ENCODE data around the gene MUC2. TPM values are rescaled to one million over a fixed set of nuclear protein-coding genes. Genes with fewer than 3 reads are reported as not detected.

MUC2 gene
- total and polyA plus RNA-seq, 9 of the 15 experiments (the other 6 are each of a cell fraction or from before 2014, with no cell fraction given) = under 0.01 to 0.18 TPM; not detected in 7

DNA sequence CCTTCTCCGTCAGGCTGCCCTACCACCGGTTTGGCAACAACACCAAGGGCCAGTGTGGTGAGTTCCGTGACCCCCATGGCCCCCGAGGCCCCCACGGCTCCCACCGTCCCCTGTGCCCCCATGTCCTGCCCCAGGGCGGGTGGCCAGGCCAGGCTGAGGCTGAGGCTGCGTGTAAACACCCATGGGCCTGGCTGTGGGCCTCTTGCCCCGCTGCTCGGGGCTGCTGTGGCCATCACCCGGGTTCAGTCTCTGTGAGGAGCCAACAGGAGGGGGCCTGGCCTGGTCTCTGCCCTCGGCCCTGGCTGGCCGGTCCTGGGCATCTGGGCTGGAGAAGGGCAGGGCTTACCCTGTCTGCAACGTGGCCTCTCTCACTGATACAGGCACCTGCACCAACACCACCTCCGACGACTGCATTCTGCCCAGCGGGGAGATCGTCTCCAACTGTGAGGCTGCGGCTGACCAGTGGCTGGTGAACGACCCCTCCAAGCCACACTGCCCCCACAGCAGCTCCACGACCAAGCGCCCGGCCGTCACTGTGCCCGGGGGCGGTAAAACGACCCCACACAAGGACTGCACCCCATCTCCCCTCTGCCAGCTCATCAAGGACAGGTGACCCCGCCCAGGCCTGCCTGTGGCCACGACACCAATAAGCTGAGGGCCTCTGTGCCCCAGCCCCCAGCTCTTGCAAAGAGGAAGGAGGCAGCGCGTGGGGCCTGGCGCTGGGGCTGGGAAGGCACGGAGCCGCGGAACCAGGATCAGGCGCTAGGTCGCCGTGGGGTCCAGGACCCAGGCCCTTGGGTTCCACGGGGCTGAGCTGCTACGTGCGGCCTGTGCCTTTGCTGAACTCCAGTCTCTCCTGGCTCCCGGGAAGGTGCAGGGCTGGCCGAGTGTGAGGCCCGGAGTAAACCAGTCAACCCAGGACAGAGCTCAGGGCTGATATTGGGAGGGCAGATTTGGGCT, 29.0 kb downstream of the MUC2 start:
- Histone ChIP-seq H3K9me1 (ENCODE audit: control insufficient read depth, insufficient read depth, low read length) (no peaks in the 10 kb centered on the region), H3K9me3 (replicated peaks; ENCODE audit: control insufficient read depth, insufficient read depth, low read depth, low read length) (no peaks in the 10 kb centered on the region), H3K27ac (ENCODE audit: extremely low read depth, low read depth, low read length) (no peak overlapping the region), H4K20me1 (replicated peaks; ENCODE audit: control insufficient read depth, insufficient read depth, low read length) (no peaks in the 10 kb centered on the region), H2AFZ (ENCODE audit: low read depth, low read length) (no peak overlapping the region), H3K79me2 (ENCODE audit: control insufficient read depth, insufficient read depth, low read length) (no peaks in the 10 kb centered on the region), H3K9ac (ENCODE audit: insufficient read depth in 1 of 2, low read depth in 2 of 2, low read length in 2 of 2) (no peak overlapping the region; a peak in 1 of 4 replicates), H3K4me3 (no peak overlapping the region), H3K36me3 (ENCODE audit: control insufficient read depth, insufficient read depth, low read length) (no peaks in the 10 kb centered on the region), H3K4me2 (ENCODE audit: insufficient read depth, low read length) (no peak overlapping the region), H3K4me1 (replicated peaks in 1 of 2; ENCODE audit: control insufficient read depth in 2 of 2, insufficient read depth in 2 of 2, low read length in 2 of 2) (peaks cover 0 to 20% of the 10 kb centered on the region in 2 experiments; a peak in 2 of 5 replicates), H3K27me3 (ENCODE audit: control insufficient read depth in 2 of 2, insufficient read depth in 2 of 2, low read length in 2 of 2) (peaks cover 0 to 49% of the 10 kb centered on the region in 2 experiments; a peak in 2 of 5 replicates)
- DNase-seq (ENCODE audit: extremely low read depth in 1 of 4, low spot score in 3 of 4) (no peak), ATAC-seq (peak; percentile 22; the same call in 1 of the 3 replicates), FAIRE-seq (no peak)
- ChIA-PET POLR2A (interaction anchor here (0.6 to 0.7 kb wide), 2 partner anchors 54 to 250 kb away, joined by 3 read pairs; partner anchors contain the start of gene MUC5AC), CTCF (ENCODE audit: low intra/inter-chr PET ratio) (no interaction called here)
- intact Hi-C loops (cut with micrococcal nuclease) = no loop called here
- WGBS (ENCODE audit: insufficient coverage, low coverage, missing lambda C conversion rate) = 1% methylated on average over 36 of the region's 44 CpGs
- TF ChIP-seq TARDBP (IDR thresholded peaks at IDR 0.05) (no peak), E2F3 (CRISPR knock-in tag; IDR thresholded peaks at IDR 0.05) (no peak), ZNF140 (CRISPR knock-in tag; IDR thresholded peaks at IDR 0.05) (no peak), MCM2 (IDR thresholded peaks at IDR 0.05; ENCODE audit: low read depth) (no peak), TAF9B (IDR thresholded peaks at IDR 0.05; ENCODE audit: partially characterized antibody) (no peak), SUPT5H (IDR thresholded peaks at IDR 0.05) (no peak)
- TF ChIP-seq, protein P1, sequence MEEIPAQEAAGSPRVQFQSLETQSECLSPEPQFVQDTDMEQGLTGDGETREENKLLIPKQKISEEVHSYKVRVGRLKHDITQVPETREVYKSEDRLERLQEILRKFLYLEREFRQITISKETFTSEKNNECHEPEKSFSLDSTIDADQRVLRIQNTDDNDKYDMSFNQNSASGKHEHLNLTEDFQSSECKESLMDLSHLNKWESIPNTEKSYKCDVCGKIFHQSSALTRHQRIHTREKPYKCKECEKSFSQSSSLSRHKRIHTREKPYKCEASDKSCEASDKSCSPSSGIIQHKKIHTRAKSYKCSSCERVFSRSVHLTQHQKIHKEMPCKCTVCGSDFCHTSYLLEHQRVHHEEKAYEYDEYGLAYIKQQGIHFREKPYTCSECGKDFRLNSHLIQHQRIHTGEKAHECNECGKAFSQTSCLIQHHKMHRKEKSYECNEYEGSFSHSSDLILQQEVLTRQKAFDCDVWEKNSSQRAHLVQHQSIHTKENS (CRISPR knock-in tag; IDR thresholded peaks at IDR 0.05) = no peak
- TF ChIP-seq, protein P2, sequence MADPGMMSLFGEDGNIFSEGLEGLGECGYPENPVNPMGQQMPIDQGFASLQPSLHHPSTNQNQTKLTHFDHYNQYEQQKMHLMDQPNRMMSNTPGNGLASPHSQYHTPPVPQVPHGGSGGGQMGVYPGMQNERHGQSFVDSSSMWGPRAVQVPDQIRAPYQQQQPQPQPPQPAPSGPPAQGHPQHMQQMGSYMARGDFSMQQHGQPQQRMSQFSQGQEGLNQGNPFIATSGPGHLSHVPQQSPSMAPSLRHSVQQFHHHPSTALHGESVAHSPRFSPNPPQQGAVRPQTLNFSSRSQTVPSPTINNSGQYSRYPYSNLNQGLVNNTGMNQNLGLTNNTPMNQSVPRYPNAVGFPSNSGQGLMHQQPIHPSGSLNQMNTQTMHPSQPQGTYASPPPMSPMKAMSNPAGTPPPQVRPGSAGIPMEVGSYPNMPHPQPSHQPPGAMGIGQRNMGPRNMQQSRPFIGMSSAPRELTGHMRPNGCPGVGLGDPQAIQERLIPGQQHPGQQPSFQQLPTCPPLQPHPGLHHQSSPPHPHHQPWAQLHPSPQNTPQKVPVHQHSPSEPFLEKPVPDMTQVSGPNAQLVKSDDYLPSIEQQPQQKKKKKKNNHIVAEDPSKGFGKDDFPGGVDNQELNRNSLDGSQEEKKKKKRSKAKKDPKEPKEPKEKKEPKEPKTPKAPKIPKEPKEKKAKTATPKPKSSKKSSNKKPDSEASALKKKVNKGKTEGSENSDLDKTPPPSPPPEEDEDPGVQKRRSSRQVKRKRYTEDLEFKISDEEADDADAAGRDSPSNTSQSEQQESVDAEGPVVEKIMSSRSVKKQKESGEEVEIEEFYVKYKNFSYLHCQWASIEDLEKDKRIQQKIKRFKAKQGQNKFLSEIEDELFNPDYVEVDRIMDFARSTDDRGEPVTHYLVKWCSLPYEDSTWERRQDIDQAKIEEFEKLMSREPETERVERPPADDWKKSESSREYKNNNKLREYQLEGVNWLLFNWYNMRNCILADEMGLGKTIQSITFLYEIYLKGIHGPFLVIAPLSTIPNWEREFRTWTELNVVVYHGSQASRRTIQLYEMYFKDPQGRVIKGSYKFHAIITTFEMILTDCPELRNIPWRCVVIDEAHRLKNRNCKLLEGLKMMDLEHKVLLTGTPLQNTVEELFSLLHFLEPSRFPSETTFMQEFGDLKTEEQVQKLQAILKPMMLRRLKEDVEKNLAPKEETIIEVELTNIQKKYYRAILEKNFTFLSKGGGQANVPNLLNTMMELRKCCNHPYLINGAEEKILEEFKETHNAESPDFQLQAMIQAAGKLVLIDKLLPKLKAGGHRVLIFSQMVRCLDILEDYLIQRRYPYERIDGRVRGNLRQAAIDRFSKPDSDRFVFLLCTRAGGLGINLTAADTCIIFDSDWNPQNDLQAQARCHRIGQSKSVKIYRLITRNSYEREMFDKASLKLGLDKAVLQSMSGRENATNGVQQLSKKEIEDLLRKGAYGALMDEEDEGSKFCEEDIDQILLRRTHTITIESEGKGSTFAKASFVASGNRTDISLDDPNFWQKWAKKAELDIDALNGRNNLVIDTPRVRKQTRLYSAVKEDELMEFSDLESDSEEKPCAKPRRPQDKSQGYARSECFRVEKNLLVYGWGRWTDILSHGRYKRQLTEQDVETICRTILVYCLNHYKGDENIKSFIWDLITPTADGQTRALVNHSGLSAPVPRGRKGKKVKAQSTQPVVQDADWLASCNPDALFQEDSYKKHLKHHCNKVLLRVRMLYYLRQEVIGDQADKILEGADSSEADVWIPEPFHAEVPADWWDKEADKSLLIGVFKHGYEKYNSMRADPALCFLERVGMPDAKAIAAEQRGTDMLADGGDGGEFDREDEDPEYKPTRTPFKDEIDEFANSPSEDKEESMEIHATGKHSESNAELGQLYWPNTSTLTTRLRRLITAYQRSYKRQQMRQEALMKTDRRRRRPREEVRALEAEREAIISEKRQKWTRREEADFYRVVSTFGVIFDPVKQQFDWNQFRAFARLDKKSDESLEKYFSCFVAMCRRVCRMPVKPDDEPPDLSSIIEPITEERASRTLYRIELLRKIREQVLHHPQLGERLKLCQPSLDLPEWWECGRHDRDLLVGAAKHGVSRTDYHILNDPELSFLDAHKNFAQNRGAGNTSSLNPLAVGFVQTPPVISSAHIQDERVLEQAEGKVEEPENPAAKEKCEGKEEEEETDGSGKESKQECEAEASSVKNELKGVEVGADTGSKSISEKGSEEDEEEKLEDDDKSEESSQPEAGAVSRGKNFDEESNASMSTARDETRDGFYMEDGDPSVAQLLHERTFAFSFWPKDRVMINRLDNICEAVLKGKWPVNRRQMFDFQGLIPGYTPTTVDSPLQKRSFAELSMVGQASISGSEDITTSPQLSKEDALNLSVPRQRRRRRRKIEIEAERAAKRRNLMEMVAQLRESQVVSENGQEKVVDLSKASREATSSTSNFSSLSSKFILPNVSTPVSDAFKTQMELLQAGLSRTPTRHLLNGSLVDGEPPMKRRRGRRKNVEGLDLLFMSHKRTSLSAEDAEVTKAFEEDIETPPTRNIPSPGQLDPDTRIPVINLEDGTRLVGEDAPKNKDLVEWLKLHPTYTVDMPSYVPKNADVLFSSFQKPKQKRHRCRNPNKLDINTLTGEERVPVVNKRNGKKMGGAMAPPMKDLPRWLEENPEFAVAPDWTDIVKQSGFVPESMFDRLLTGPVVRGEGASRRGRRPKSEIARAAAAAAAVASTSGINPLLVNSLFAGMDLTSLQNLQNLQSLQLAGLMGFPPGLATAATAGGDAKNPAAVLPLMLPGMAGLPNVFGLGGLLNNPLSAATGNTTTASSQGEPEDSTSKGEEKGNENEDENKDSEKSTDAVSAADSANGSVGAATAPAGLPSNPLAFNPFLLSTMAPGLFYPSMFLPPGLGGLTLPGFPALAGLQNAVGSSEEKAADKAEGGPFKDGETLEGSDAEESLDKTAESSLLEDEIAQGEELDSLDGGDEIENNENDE (IDR thresholded peaks at IDR 0.05; ENCODE audit: low read depth, low read length) = no peak
- in situ Hi-C loops (cut with MboI) = no loop called here
- BruUV-seq (replicated peaks) = no TSS peak
